Superior temporal gyrus (tissue), 1 donor: ENCODE results near the gene TEDC2.
"Not testable (repeated sequence)": the region's sequence is repeated elsewhere in the genome, so short reads cannot be mapped to it uniquely, and the experiment has no call there.

Experiments used
- DNase-seq: peaks from one replicate; pipeline ENCODE4 v3.0.0-alpha.2; 2016; ENCODE audit errors: extremely low spot score

TEDC2 gene

GRCh38 chr16:2438121-2438520 is 21.8 kb upstream of the TEDC2 start:
- no peak for DNase-seq

GRCh38 chr16:2439598-2439997 is 20.3 kb upstream of the TEDC2 start:
- no peak for DNase-seq

- not testable (repeated sequence) for DNase-seq
Observed at GRCh38 chr16:2441143-2441804, 18.6 kb upstream of the TEDC2 start.

- no peak for DNase-seq
Observed at GRCh38 chr16:2443555-2443954, 16.4 kb upstream of the TEDC2 start.

- no peak for DNase-seq
Observed at GRCh38 chr16:2447920-2448583, 11.9 kb upstream of the TEDC2 start.

GRCh38 chr16:2449118-2449517 is 10.8 kb upstream of the TEDC2 start:
- no peak for DNase-seq

GRCh38 chr16:2450535-2450934 is 9.4 kb upstream of the TEDC2 start:
- DNase-seq = peak; percentile 72

- no peak for DNase-seq
Observed at GRCh38 chr16:2450975-2451381, 8.9 kb upstream of the TEDC2 start.

- DNase-seq = no peak
Observed at GRCh38 chr16:2451851-2452320, 8.0 kb upstream of the TEDC2 start.

- no peak for DNase-seq
Observed at GRCh38 chr16:2452650-2453049, 7.3 kb upstream of the TEDC2 start.

- DNase-seq = no peak
Observed at GRCh38 chr16:2455081-2455845, 4.6 kb upstream of the TEDC2 start.

GRCh38 chr16:2456551-2457153 is 3.3 kb upstream of the TEDC2 start:
- DNase-seq = no peak

- DNase-seq = no peak
Observed at GRCh38 chr16:2457267-2457666, 2.6 kb upstream of the TEDC2 start.

GRCh38 chr16:2457946-2458345 is 2.0 kb upstream of the TEDC2 start:
- DNase-seq = no peak

- no peak for DNase-seq
Observed at GRCh38 chr16:2458887-2459646, 842 bp upstream of the TEDC2 start.

GRCh38 chr16:2460391-2460713 is 443 bp downstream of the TEDC2 start:
- DNase-seq = no peak

GRCh38 chr16:2460916-2461315 is 1.0 kb downstream of the TEDC2 start:
- no peak for DNase-seq

- DNase-seq = no peak
Observed at GRCh38 chr16:2462031-2462866, 2.3 kb downstream of the TEDC2 start.

GRCh38 chr16:2464333-2464732 is 4.4 kb downstream of the TEDC2 start:
- no peak for DNase-seq

GRCh38 chr16:2465653-2466415 is 5.9 kb downstream of the TEDC2 start:
- no peak for DNase-seq
